Endometrial microvascular endothelial cells (primary cell): ENCODE results near the gene TTC39B. TPM values are rescaled to one million over a fixed set of nuclear protein-coding genes. Genes with fewer than 3 reads are reported as not detected.

Experiments
- in situ Hi-C: cut with HindIII; loops from 2 replicates; pipeline ENCODE4 v1.10.0; 2017; ENCODE audit warnings: low sequenced_read_pairs, low pct_unique_long_range_greater_than_20kb; ENCODE audit errors: inconsistent ontology term
- total RNA-seq: library from RNA; depleted of rRNA; stranded (reverse); fragments of >200 nt; gene quantifications from one replicate; pipeline ENCODE4 v1.2.3, GENCODE V29; 2015; ENCODE audit errors: inconsistent ontology term

The TTC39B gene
- total RNA-seq, 1 donor from 2014 or later = 4.4 TPM

DNA sequence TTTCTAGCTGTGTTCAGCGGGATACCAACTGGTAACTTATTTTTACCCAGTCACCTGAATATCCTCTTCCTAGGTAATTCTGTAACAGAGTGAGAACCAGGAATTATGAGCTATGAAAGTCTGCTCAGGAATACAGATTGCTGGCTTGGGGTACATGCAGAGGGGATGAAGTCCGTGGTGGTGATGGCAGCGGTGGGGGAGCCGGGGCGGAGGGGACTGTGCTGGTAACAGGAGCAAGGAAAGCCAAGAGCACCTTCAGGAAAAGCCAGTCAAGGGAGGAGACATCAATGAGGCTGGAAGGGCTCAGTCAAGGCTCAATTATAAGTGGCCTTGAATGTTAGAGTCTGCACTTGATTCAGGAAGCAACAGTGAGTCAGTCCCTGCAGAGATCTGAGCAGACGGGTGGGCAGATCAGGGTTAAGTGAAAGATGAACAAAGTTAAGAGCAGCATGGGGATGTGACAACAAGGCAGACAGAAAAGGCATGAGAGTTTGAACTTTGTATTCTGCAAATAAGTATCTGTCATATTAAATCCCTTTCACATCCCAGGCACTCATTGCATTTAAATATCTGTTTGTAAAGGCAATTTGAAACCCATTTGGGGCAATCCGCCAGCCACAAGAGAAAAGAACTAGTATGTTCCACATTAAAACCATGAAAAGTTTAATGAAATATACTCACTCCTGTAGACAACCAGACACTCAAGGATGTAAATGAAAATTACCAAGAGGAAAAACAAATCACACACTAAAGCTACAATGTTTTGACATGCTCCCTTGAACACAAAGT is 101.2 kb downstream of the TTC39B start:
- in situ Hi-C loops = no loop called here

DNA sequence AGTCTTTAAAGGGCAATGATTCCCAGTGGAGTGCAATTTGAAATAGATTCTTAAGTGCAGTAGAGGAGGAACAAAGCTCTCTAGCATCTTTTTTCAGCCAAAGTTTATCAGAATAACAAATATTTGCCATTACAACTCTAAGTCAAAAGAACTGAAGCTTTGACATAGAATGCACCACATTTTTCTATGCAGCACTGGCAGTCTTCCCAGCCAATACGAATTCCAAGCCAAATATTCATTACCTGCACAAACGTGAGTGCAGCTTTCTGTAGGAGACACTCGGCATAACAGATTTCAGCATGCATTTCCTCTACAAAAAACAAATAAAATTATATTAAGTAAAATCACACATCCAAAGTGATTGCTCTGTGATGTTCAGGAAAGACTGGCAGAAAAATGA is 103.4 kb downstream of the TTC39B start:
- in situ Hi-C loops = no loop called here

DNA sequence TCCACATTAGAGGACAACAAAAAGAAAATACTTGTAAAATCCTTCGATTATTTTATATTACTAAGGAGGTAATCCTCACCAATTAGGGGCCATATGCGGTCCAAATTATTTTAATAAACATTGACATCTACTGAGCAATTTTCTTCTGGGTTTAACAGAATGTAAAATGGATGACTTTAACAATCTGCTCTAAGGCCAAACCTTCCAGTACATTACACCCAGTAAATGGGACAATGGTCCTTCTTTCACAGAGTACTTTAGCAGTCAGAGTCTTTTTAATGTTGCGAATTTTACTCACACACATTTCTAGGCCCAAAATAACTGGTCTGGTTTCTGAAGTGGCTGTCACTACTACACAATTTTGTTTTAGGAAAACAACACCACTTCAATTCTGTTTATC is 106.9 kb downstream of the TTC39B start:
- in situ Hi-C loops = no loop called here

DNA sequence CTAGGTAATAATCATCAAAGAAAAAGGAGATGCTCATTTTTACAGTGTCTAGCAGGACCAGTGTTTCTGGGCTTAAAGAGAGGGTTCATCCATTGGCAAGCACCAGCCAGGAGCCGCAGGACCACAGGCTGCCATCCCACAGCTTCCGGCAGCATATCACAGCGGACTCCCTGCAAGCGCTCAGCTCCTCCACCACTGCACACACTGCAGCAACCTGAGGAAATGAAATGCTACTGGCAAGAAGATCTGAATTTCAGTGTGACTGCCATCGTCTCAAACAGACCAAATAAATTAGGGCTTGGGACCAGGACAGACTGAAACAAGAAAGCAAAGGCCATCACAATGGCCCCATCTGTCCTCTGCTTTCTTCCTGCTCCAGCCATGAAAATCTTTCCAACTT is 114.2 kb downstream of the TTC39B start:
- in situ Hi-C loops = no loop called here

DNA sequence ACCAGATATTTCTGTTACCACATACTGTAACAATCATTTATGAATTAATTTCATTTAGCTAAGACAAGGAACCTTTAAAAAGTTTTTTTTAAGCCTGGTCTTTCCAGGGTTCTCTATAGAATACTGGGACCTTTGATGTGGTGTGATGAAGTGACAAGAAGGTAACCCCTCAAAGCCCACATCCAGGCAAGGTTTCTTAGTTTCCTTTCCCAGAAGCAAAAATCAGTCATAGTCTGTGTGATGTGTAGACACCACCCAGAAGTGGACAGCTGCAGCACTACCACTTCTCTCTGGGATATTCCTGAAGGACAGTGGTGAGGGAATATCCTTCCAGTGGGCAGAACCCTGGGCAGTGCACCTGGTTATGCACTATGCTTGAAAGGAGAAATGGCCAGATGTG is 115.6 kb downstream of the TTC39B start:
- in situ Hi-C loops = no loop called here

DNA sequence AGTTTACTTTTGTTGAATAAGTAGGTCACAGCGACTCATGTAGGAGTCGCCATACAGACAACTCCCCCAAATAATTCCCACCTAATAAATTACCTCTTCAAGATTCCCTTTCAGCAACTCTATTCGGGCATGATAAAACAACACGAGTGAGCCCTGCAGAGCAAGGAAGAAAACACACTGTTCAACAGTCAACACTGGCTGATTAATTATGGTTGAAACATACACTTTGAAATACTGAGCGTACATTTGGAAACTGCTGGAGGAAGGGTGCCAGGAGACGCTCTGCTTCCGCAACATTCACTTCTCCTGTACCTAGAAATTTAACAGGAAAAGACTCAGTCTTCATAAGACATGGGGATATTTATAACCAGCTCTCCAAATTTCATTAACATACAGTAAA is 117.5 kb downstream of the TTC39B start:
- in situ Hi-C loops = no loop called here

DNA sequence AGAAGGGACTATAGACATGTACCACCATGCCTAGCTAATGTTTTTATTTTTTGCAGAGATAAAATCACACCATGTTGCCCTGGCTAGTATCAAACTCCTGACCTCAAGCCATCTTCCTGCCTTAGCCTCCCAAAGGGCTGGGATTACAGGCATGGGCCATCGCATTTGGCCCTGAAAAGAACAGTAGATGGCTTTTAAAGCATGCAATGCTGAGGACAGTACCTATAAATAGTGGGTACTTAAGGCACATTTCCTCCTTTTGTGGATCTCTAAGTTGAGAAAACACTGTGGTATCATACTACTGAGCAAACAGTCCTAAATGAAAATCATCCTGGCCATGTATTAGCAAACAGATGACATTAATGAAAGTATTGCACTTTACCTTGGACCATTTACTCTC is 119.4 kb downstream of the TTC39B start:
- in situ Hi-C loops = no loop called here

DNA sequence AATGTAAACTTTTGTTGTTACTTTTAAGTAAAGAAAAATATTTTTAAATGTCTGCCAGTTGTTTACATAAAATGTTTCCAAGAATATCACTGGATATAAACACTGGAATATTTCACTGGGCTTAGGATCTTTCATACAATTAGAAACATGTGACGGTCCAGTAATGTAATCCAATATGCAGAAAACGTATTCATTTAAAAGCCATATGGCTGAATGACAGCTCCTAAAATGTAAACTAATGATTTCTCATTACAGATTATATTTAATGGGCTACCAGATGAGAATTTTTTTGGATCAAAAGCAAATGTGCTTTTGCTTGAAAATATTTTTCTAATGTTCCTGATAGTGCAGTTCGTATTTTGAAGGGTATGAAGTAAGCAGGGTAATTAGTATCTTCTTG is 124.3 kb downstream of the TTC39B start:
- in situ Hi-C loops = no loop called here

DNA sequence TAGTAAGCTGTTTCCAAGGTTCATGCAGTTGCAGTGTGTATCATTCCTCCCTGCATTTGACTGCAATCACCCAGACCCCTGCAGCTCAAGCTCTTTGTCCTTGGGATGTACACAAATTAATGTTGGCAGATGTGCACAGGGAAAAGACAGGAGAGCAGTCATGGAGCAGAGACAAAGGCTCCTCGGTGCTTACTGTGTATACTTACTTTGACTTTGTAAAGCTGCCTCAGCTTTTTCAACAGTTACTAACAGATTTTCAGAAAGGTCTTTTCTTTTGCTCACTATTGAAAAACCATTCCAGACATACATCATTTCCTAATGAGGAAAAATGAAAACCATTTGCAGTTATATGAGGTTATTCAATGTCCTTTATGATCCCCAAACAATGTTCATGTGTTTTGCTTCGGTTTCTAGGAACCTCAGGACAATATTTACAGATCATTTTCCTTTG is 124.9 kb downstream of the TTC39B start:
- in situ Hi-C loops = no loop called here

DNA sequence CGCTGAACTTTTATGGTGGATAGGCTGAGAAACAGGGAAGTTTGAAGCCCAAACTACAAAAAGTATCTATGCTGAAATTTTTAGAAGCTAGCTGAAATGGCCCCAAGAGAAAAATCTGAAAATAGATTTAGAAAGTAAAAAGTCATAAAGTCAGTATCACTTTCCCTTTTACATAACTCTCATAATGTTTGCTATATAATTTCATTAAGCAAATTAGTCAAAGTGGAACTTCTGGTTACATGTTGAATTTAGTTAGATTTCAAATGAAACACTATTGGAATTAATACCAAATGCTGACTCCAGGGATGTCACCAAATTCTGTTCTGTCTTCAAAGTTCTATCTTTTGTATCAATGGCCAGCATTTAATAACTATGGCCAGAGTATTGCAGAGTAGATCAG is 126.9 kb downstream of the TTC39B start:
- in situ Hi-C loops = no loop called here

DNA sequence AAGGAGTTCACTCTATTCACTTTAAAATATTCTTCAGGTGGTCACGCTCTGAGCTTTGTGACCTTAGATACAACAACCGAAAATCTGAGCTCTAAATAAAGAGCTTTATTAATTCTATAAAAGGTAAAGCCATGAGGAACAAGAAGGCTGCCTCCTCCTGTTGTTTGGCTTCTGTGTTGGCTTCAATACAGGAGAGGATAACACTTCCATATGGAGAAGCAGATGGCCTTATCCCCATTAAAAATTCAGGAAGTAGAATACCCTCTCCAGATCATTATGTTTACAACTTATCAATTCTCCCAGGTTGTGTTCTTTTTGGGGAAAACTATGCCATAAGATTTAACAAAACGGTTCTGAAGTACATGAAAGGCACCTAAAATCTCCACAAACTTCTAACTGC is 128.4 kb downstream of the TTC39B start:
- in situ Hi-C loops = no loop called here

DNA sequence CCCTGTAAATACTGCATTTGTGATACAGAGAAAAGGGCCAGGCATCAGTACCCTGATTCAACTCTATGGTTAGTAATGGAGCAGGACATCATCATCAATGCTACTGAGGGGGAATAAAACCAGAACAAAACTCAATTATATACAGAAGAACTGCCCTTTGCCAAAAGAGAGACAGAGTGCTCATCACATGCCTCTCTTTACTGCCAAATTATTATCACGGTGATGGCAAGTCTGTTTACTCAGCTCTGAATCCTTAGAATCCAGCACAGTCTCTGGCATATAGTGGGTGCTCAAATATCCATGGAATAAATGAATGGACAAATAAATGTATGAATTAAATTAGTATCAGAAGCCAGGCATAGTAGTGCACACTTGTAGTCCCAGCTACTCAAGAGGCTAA is 130.2 kb downstream of the TTC39B start:
- in situ Hi-C loops = no loop called here

DNA sequence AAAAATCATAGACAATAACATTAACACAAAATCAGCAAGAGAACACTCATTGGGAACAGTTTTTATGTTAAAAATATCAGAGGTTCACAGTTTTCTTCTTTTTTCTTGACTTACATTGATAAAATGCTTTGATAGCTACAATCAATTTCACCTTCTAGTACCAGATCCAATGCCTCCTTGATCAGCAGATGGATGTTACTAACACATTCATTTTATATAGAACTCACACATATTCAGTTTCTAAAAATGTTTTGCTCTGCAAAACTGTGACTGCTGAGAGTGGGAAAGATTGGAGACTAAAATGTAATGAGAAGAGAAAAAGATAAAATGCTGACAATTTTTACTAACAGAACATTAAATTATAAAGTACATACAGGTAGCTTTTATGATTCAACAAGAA is 143.1 kb downstream of the TTC39B start:
- in situ Hi-C loops = no loop called here

DNA sequence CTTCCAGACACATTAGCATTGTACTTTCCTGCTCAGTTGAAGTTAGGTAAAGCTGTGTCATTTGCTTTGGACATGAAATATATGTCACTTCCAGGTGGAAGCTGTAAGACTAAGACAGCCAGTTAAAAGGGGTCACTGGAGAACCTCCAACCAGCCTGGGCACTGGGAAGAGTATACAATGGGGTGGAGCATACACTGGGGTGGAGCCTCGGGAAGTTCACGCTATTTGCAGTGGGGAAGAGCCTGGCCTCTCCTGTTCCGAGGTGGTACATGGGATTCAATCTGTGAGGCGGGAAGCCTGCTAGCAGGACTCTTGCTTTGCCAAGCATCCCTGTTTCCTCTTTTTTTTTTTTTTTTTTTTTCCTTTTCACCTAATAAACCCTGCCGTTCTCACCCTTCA is 145.3 kb downstream of the TTC39B start:
- in situ Hi-C loops = no loop called here

DNA sequence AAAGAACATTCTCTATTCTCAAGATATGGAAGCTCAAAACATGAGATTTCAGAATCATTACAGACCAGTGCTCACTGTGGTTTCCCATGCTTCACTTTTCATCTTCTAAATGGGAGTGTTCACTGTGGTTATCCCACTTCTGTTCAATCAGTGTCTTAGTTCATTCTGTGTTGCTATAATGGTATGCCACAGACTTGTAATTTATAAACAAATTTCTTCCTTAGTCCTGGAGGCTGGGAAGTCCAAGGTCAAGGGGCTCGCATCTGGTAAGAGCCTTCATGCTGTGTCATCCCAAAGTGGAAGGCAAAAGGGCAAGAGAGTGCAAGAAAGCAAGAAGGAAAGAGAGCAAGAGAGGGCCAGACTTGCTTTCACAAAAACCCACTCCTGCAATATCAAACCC is 146.3 kb downstream of the TTC39B start:
- in situ Hi-C loops = no loop called here

DNA sequence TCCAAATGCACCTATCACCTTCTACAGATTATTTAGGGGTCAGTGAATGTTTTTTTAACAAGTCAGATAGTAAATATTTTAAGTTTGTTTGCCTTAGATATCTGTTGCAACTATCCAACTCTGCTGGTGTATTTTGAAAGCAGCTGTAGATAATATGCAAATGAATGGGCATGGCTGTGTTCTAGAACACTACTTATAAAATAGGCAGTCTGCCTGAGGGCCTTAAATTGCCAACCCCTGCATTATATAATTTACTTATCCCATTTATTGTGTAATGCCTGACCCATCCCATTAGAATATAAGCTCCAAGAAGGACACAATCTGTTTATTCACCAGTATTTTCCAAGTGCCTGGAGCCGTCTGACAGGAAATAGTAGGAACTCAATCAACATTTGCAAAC is 149.0 kb downstream of the TTC39B start:
- in situ Hi-C loops = no loop called here

DNA sequence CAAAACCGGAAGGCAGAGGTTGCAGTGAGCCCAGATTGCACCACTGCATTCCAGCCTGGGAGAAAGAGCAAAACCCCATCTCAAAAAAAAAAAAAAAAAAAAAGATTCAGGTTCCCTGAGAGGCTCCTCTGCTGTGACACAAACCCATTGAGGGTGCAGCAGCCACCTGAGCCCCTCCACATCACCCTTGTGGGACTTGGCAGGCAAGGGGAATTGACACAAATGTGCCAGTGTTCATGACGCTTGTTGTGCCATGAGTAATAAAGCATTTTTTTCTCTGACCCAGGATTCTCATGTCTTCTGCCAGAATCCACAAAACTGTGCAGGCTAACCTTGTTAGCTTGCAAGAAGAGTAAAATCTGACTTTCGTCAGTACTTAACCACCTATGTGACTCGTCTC is 149.6 kb downstream of the TTC39B start:
- in situ Hi-C loops = no loop called here

DNA sequence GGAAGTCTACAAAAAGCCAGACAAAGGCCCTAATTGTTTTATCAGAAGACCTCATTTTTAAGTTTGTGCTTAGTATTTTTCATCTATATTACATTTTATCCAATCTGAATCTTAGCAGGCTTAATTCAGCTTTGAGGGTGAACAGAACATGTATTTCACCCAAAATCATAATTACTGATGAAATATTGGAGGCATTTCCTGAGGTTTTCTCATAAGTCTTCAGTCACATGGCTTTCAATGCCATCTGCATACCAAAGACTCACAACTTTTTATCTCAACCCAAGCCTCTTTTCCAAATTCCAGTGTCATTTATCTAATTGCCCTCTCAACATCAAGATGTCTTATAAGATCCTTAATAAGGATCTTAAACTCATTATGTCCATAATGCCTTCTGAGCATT is 150.8 kb downstream of the TTC39B start:
- in situ Hi-C loops = no loop called here

DNA sequence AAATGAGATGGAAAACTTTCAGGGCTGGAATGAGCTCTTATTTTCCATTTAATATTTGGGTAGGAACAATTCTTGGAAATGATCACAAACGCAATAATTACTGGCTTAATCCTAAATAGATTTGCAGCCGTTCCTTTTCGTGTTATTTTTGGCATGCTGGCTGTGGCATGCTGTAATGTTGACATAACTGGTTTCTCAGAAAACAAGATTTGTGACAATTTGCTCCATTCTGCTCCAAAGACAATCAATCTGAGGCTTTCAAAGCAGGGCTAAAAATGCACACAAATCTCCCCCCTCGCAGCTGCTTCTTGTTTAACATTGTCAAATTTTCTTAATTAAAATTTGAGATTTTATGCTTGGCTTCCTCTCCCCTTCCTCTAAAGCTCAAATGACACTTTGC is 151.2 kb downstream of the TTC39B start:
- in situ Hi-C loops = no loop called here

DNA sequence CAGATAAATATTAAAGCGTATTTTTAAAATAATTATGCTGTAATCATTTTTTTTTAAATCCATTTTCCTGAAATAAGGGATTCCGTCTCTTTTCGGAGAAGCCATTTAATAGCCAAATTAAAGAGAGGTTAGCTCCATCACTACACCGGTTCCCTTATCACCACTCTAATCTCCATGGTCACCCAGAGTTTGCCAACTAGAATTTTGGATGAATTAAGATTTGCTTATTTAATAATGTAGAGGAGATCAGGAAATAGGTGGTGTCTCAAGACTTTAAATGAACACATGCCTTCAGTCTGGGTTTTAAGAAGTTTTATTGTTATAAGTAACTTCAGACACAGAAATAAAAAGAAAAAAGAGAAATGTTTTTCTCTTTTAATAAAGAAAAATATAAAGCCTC is 151.7 kb downstream of the TTC39B start:
- in situ Hi-C loops = no loop called here

DNA sequence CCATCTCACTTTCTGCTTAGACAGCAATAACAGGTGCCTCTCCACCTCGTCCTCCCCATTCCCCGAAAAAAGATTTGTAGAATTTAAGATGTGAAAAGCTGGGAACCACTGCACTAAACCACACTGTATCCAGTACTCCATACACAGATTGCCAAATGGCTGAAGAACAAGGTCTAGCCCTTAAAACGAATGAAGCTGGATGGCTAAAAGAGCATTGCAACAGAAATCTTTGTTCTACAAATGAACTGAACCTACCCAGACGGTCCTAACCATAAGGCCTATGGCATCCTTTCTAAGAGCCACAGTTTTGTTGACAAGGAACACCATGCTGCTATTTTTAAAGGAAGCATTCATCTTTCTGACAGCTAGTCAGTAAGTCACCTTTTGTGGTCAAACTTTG is 152.3 kb downstream of the TTC39B start:
- in situ Hi-C loops = no loop called here
